IMR-90 (cell line): ENCODE results near the gene SEL1L3.

Experiments
- BHLHE40 ChIP-seq: fragments of 150-350 bp; IDR thresholded peaks from 2 replicates; pipeline ENCODE4 v1.6.1; 2016; ENCODE audit warnings: mild to moderate bottlenecking, low read depth, low read length
- CEBPB ChIP-seq: IDR thresholded peaks from 2 replicates; pipeline ENCODE4 v1.6.1; 2012; ENCODE audit warnings: low read depth, low read length, improper control_type of control experiment
- FOS ChIP-seq: fragments of 150-350 bp; IDR thresholded peaks from 2 replicates; pipeline ENCODE4 v1.6.1; 2016; ENCODE audit warnings: low read depth, low read length
- MAFK ChIP-seq: IDR thresholded peaks from 2 replicates; pipeline ENCODE4 v1.6.1; 2012; ENCODE audit warnings: low read depth, low read length, improper control_type of control experiment
- MXI1 ChIP-seq: IDR thresholded peaks from 2 replicates; pipeline ENCODE4 v1.6.1; 2012; ENCODE audit warnings: low read depth, mild to moderate bottlenecking, low read length, moderate library complexity, borderline replicate concordance
- POLR2A ChIP-seq: IDR thresholded peaks from 2 replicates; pipeline ENCODE4 v1.6.1; 2012; ENCODE audit warnings: mild to moderate bottlenecking, low read depth, low read length
- RAD21 ChIP-seq: IDR thresholded peaks from 2 replicates; pipeline ENCODE4 v1.6.1; 2012; ENCODE audit warnings: low read length, improper control_type of control experiment
- RFX5 ChIP-seq: IDR thresholded peaks from 2 replicates; pipeline ENCODE4 v1.8.0; 2012; ENCODE audit warnings: low read depth, mild to moderate bottlenecking, low read length, moderate library complexity
- SMC3 ChIP-seq: fragments of 150-350 bp; IDR thresholded peaks from 2 replicates; pipeline ENCODE4 v1.6.1; 2016; ENCODE audit warnings: low read depth, mild to moderate bottlenecking, antibody characterized with exemption, low read length, moderate library complexity
- USF2 ChIP-seq: fragments of 150-350 bp; IDR thresholded peaks from 2 replicates; pipeline ENCODE4 v1.6.1; 2017; ENCODE audit warnings: mild to moderate bottlenecking, antibody characterized with exemption, low read length, low read depth
- TF ChIP-seq, protein P1 (sequence below): conservative IDR thresholded peaks from 2 replicates; pipeline ENCODE4 v1.5.1; 2012; ENCODE audit warnings: mild to moderate bottlenecking, low read depth, low read length, improper control_type of control experiment

- TF ChIP-seq, protein P1, sequence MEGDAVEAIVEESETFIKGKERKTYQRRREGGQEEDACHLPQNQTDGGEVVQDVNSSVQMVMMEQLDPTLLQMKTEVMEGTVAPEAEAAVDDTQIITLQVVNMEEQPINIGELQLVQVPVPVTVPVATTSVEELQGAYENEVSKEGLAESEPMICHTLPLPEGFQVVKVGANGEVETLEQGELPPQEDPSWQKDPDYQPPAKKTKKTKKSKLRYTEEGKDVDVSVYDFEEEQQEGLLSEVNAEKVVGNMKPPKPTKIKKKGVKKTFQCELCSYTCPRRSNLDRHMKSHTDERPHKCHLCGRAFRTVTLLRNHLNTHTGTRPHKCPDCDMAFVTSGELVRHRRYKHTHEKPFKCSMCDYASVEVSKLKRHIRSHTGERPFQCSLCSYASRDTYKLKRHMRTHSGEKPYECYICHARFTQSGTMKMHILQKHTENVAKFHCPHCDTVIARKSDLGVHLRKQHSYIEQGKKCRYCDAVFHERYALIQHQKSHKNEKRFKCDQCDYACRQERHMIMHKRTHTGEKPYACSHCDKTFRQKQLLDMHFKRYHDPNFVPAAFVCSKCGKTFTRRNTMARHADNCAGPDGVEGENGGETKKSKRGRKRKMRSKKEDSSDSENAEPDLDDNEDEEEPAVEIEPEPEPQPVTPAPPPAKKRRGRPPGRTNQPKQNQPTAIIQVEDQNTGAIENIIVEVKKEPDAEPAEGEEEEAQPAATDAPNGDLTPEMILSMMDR, result no peak
- TF ChIP-seq USF2 (no peak), CEBPB (no peak), POLR2A (no peak), BHLHE40 (no peak), SMC3 (no peak), RFX5 (no peak), RAD21 (no peak), FOS (no peak), MAFK (no peak), MXI1 (no peak)
These were observed 78.8 kb downstream of the SEL1L3 start for GRCh38 chr4:25783943-25784342.
